ENCODE data around the gene SPOUT1. TPM values are rescaled to one million over a fixed set of nuclear protein-coding genes. Genes with fewer than 3 reads are reported as not detected.
"Not testable (repeated sequence)": the region's sequence is repeated elsewhere in the genome, so short reads cannot be mapped to it uniquely, and the experiment has no call there.

SPOUT1 gene
- total and polyA plus RNA-seq, 2 donors = 24.3 to 48.5 TPM

DNA sequence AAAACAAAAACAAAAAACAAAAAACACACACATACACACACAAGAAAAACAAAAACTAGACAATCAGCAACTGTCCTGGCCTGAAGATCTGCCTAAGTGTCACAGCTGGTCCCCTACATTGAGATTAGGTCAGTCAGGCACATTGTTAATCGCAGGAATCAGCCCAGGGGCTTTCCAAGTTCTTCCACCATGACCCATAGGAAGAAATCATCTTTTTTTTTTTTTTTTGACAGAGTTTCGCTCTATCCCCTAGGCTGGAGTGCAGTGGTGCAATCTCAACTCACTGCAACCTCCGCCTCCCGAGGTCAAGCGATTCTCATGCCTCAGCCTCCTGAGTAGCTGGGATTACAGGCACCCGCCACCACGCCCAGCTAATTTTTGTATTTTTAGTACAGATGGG is 13.6 kb upstream of the SPOUT1 start:
- not testable (repeated sequence) for H3K27me3 ChIP-seq (ENCODE audit: control insufficient read depth in 2 of 2, insufficient read depth in 1 of 2, low read length in 1 of 2)
- WGBS = 97% methylated on average over 7 of the region's 7 CpGs

GRCh38 chr9:128841694-128842492 is 12.3 kb upstream of the SPOUT1 start:
- 96% methylated on average over 12 of the region's 12 CpGs for WGBS

More for the DNA sequence above, 13.6 kb upstream of the SPOUT1 start:
- H3K4me1 ChIP-seq (ENCODE audit: control insufficient read depth in 2 of 2, insufficient read depth in 2 of 2, low read length in 2 of 2) = peaks cover 2 to 11% of the 10 kb centered on the region in 2 donors
- H3K9me3 ChIP-seq (ENCODE audit: control insufficient read depth in 2 of 2, insufficient read depth in 1 of 2, low read length in 1 of 2) = peaks cover 0 to 14% of the 10 kb centered on the region in 2 donors
- not testable (repeated sequence) for H3K36me3 ChIP-seq (ENCODE audit: control insufficient read depth in 2 of 2, insufficient read depth in 2 of 2, low read length in 1 of 2); H3K27ac ChIP-seq (ENCODE audit: low read depth in 1 of 2, low read length in 1 of 2); DNase-seq (ENCODE audit: low read depth in 6 of 9, low spot score in 9 of 9); H3K4me3 ChIP-seq (ENCODE audit: low read length in 2 of 2)

GRCh38 chr9:128840524-128840923 is 10.9 kb upstream of the SPOUT1 start:
- no peak overlapping the region for H3K4me3 ChIP-seq (ENCODE audit: low read length in 2 of 2)
- 97% methylated on average over 1 of the region's 1 CpG for WGBS
- peaks cover 4 to 20% of the 10 kb centered on the region in 2 donors for H3K36me3 ChIP-seq (ENCODE audit: control insufficient read depth in 2 of 2, insufficient read depth in 2 of 2, low read length in 1 of 2)

More at GRCh38 chr9:128841694-128842492, 12.3 kb upstream of the SPOUT1 start:
- H3K27ac ChIP-seq (ENCODE audit: low read depth in 1 of 2, low read length in 1 of 2) = no peak overlapping the region
- H3K9me3 ChIP-seq (ENCODE audit: control insufficient read depth in 2 of 2, insufficient read depth in 1 of 2, low read length in 1 of 2) = peaks cover 0 to 3% of the 10 kb centered on the region in 2 donors
- no peaks in the 10 kb centered on the region for H3K27me3 ChIP-seq (ENCODE audit: control insufficient read depth in 2 of 2, insufficient read depth in 1 of 2, low read length in 1 of 2)
- no peak overlapping the region for H3K4me3 ChIP-seq (ENCODE audit: low read length in 2 of 2)
- H3K4me1 ChIP-seq (ENCODE audit: control insufficient read depth in 2 of 2, insufficient read depth in 2 of 2, low read length in 2 of 2) = peaks cover 2 to 4% of the 10 kb centered on the region in 2 donors
- H3K36me3 ChIP-seq (ENCODE audit: control insufficient read depth in 2 of 2, insufficient read depth in 2 of 2, low read length in 1 of 2) = peaks cover 5 to 13% of the 10 kb centered on the region in 2 donors
- DNase-seq (ENCODE audit: low read depth in 6 of 9, low spot score in 9 of 9) = no peak

DNA sequence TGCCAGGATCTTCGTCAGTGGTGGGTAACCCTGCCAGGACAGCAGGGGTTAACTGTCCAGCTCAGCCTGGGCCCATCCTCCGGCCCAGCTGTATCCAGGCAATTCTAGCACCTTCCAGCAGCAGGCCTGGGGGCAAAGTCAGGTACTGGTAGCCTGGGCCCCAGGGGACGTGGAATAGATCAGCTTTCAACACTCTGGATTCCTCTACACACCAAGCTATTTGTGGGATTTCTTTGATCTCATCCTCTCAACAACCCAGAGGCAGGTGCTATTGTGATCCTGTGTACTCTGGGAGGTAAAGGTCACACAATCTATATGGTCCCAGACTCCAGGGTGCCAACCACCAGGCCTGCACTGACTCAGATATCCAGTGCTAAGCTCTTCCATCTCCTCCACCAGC is 8.7 kb upstream of the SPOUT1 start:
- Histone ChIP-seq H3K27ac (ENCODE audit: low read depth in 1 of 2, low read length in 1 of 2) (no peak overlapping the region), H3K4me3 (ENCODE audit: low read length in 2 of 2) (no peak overlapping the region), H3K36me3 (ENCODE audit: control insufficient read depth in 2 of 2, insufficient read depth in 2 of 2, low read length in 1 of 2) (peaks cover 11 to 30% of the 10 kb centered on the region in 2 donors), H3K4me1 (ENCODE audit: control insufficient read depth in 2 of 2, insufficient read depth in 2 of 2, low read length in 2 of 2) (no peaks in the 10 kb centered on the region), H3K9me3 (ENCODE audit: control insufficient read depth in 2 of 2, insufficient read depth in 1 of 2, low read length in 1 of 2) (no peaks in the 10 kb centered on the region), H3K27me3 (ENCODE audit: control insufficient read depth in 2 of 2, insufficient read depth in 1 of 2, low read length in 1 of 2) (no peaks in the 10 kb centered on the region)
- 95% methylated on average over 3 of the region's 3 CpGs for WGBS
- DNase-seq (ENCODE audit: low read depth in 6 of 9, low spot score in 9 of 9) = no peak

More at GRCh38 chr9:128840524-128840923, 10.9 kb upstream of the SPOUT1 start:
- no peak overlapping the region for H3K27ac ChIP-seq (ENCODE audit: low read depth in 1 of 2, low read length in 1 of 2)
- no peaks in the 10 kb centered on the region for H3K27me3 ChIP-seq (ENCODE audit: control insufficient read depth in 2 of 2, insufficient read depth in 1 of 2, low read length in 1 of 2)
- DNase-seq (ENCODE audit: low read depth in 6 of 9, low spot score in 9 of 9) = no peak
- no peaks in the 10 kb centered on the region for H3K4me1 ChIP-seq (ENCODE audit: control insufficient read depth in 2 of 2, insufficient read depth in 2 of 2, low read length in 2 of 2)
- no peaks in the 10 kb centered on the region for H3K9me3 ChIP-seq (ENCODE audit: control insufficient read depth in 2 of 2, insufficient read depth in 1 of 2, low read length in 1 of 2)

DNA sequence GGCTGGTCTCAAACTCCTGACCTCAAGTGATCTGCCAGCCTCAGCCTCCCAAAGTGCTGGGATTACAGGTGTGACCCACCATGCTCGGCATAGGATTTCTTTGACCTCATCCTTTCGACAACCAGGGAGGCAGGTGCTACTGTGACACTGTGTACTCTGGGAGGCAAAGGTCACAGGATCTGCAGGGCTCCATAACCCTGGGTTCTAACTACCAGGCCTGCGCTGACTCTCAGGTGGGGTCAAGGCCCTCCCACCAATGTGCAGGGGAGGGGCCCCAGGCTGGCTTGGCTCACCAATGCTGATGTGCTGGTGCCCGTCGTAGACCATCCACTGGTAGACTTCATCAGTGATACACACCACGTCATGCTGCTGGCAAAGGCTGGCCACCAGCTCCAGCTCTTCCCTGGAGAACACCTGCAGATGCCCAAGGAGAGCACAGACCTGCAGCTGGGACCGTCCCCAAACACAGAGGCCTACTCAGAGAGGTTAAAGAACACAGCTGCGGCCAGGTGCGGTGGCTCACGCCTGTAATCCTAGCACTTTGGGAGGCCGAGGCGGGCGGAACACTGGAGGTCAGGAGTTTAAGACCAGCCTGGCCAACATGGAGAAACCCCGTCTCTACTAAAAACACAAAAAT is 7.0 kb upstream of the SPOUT1 start:
- Histone ChIP-seq H3K36me3 (ENCODE audit: control insufficient read depth in 2 of 2, insufficient read depth in 2 of 2, low read length in 1 of 2) (peaks cover 8 to 28% of the 10 kb centered on the region in 2 donors), H3K27ac (ENCODE audit: low read depth in 1 of 2, low read length in 1 of 2) (no peak overlapping the region), H3K9me3 (ENCODE audit: control insufficient read depth in 2 of 2, insufficient read depth in 1 of 2, low read length in 1 of 2) (no peaks in the 10 kb centered on the region), H3K27me3 (ENCODE audit: control insufficient read depth in 2 of 2, insufficient read depth in 1 of 2, low read length in 1 of 2) (no peaks in the 10 kb centered on the region), H3K4me1 (ENCODE audit: control insufficient read depth in 2 of 2, insufficient read depth in 2 of 2, low read length in 2 of 2) (no peaks in the 10 kb centered on the region), H3K4me3 (ENCODE audit: low read length in 2 of 2) (no peak overlapping the region)
- WGBS = 94% methylated on average over 14 of the region's 14 CpGs
- DNase-seq (ENCODE audit: low read depth in 6 of 9, low spot score in 9 of 9) = no peak

DNA sequence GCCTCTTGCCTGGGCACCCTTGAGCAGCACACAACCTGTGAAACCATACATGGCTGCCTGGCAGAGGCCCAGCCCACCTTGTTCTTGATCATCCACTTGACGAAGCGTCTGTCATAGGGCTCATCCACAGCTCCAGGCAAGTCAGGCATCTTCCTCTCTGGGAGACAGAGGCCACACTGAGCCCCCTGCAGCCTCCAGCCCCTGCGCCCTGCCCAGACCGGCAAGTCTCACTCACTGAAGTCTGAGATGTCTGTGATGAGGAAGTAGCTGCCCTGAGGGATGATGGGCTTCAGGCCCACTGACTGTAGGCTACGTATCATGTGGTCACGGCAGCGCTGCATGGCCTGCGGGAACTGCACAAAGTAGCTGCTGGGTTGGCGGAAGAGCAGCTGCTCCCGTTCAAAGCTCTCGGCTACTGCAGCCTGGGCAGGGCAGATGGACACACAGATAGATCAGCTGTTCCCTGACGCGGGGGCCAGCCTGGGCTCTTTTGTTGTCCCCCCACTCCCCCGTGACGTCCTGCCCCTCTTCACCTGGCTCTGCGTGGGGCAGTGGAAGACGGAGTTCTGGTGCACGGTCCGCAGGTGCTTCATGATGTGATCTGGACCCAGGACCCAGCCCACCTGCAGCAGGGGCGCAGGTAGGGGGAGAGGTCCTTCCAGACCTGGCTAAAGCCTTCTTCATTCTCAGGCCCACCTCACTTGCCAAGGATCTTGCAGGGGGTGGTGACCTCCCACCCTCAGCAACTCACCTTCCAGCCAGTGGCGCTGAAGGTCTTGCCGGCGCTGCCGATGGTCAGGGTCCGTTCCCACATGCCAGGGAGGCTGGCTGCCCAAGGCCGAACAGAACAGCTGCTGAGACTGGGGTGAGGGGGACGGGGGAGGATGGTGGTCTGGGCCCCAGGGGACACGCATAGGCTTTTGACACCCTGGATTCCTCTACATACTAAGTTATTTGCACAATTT is 5.9 kb upstream of the SPOUT1 start:
- DNase-seq (ENCODE audit: low read depth in 6 of 9, low spot score in 9 of 9) = no peak
- H3K4me3 ChIP-seq (ENCODE audit: low read length in 2 of 2) = no peak overlapping the region
- peaks cover 7 to 28% of the 10 kb centered on the region in 2 donors for H3K36me3 ChIP-seq (ENCODE audit: control insufficient read depth in 2 of 2, insufficient read depth in 2 of 2, low read length in 1 of 2)
- H3K27ac ChIP-seq (ENCODE audit: low read depth in 1 of 2, low read length in 1 of 2) = no peak overlapping the region
- H3K27me3 ChIP-seq (ENCODE audit: control insufficient read depth in 2 of 2, insufficient read depth in 1 of 2, low read length in 1 of 2) = no peaks in the 10 kb centered on the region
- no peaks in the 10 kb centered on the region for H3K9me3 ChIP-seq (ENCODE audit: control insufficient read depth in 2 of 2, insufficient read depth in 1 of 2, low read length in 1 of 2)
- 98% methylated on average over 28 of the region's 28 CpGs for WGBS
- H3K4me1 ChIP-seq (ENCODE audit: control insufficient read depth in 2 of 2, insufficient read depth in 2 of 2, low read length in 2 of 2) = no peaks in the 10 kb centered on the region

- H3K36me3 ChIP-seq (ENCODE audit: control insufficient read depth in 2 of 2, insufficient read depth in 2 of 2, low read length in 1 of 2) = peaks cover 7 to 28% of the 10 kb centered on the region in 2 donors
- no peak for DNase-seq (ENCODE audit: low read depth in 6 of 9, low spot score in 9 of 9)
- H3K27ac ChIP-seq (ENCODE audit: low read depth in 1 of 2, low read length in 1 of 2) = no peak overlapping the region
- H3K4me3 ChIP-seq (ENCODE audit: low read length in 2 of 2) = no peak overlapping the region
- H3K9me3 ChIP-seq (ENCODE audit: control insufficient read depth in 2 of 2, insufficient read depth in 1 of 2, low read length in 1 of 2) = peaks cover 0 to 6% of the 10 kb centered on the region in 2 donors
- 96% methylated on average over 10 of the region's 10 CpGs for WGBS
- H3K27me3 ChIP-seq (ENCODE audit: control insufficient read depth in 2 of 2, insufficient read depth in 1 of 2, low read length in 1 of 2) = no peaks in the 10 kb centered on the region
- H3K4me1 ChIP-seq (ENCODE audit: control insufficient read depth in 2 of 2, insufficient read depth in 2 of 2, low read length in 2 of 2) = peaks cover 2 to 12% of the 10 kb centered on the region in 2 donors
Measured at GRCh38 chr9:128833696-128834095, 4.1 kb upstream of the SPOUT1 start.

DNA sequence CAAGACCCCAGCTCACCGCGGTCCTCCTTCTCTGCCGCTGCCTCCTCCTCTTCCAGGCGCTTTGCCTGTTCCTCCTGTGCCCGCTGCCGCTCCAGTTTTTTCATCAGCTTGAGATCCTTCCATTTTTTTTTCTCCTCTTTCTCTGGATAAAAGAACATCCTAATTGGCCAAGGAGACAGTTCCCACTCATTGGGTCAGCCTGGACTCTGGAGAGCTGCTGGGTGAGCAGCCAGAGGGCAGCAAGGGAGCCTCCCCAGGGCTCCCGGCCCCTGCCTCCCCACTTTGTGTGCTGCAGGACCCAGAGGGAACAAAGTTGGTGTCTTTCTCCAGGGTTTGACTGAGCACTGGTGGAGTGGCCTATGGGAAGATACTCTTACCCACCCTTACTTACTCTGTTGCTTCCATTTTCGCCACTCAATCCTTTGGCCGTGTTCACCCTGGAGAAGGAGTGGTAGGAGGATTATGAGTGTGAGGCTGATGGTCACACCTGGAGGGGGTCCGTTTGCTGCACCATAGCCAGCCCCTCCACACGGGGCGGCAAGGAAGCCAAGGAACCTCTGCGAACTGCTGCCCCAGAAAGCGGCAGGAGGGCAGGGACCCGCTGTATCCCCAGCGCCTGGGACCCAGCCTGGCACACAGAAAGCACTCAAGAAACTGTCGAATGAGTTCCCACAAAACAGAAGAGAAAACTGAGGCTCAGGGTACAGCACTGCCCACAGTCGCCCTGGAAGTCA is 708 bp downstream of the SPOUT1 start:
- peaks cover 5 to 18% of the 10 kb centered on the region in 2 donors for H3K4me1 ChIP-seq (ENCODE audit: control insufficient read depth in 2 of 2, insufficient read depth in 2 of 2, low read length in 2 of 2)
- peaks cover 0 to 6% of the 10 kb centered on the region in 2 donors for H3K9me3 ChIP-seq (ENCODE audit: control insufficient read depth in 2 of 2, insufficient read depth in 1 of 2, low read length in 1 of 2)
- 37% methylated on average over 18 of the region's 18 CpGs for WGBS
- peaks cover 32 to 41% of the 10 kb centered on the region in 2 donors for H3K36me3 ChIP-seq (ENCODE audit: control insufficient read depth in 2 of 2, insufficient read depth in 2 of 2, low read length in 1 of 2)
- H3K27me3 ChIP-seq (ENCODE audit: control insufficient read depth in 2 of 2, insufficient read depth in 1 of 2, low read length in 1 of 2) = no peaks in the 10 kb centered on the region
- peak overlapping the region; percentile 86 to 88 for H3K4me3 ChIP-seq (ENCODE audit: low read length in 2 of 2)
- H3K27ac ChIP-seq (ENCODE audit: low read depth in 1 of 2, low read length in 1 of 2) = peak overlapping the region; percentile 15 to 85
- DNase-seq (ENCODE audit: low read depth in 6 of 9, low spot score in 9 of 9) = no peak

Measured in thymus (tissue), 11 donors.